Endodermal cell (in vitro differentiated cells): ENCODE results near the gene FNDC3A. TPM values are rescaled to one million over a fixed set of nuclear protein-coding genes. Genes with fewer than 3 reads are reported as not detected.

Source experiments
- DNase-seq: peaks from one replicate; pipeline ENCODE4 v3.0.0-alpha.2; 2017
- H3K27ac ChIP-seq: 2 replicates; pipeline ENCODE4 v1.5.1; 2013; ENCODE audit warnings: mild to moderate bottlenecking, low read depth, low read length, moderate library complexity
- H3K27me3 ChIP-seq: 2 replicates; pipeline ENCODE4 v1.6.1; 2013; ENCODE audit warnings: mild to moderate bottlenecking, low read length, moderate library complexity; ENCODE audit not compliant: insufficient read depth, control insufficient read depth, poor library complexity, severe bottlenecking
- H3K36me3 ChIP-seq: 2 replicates; pipeline ENCODE4 v1.7.0; 2013; ENCODE audit warnings: mild to moderate bottlenecking, low read length, moderate library complexity; ENCODE audit not compliant: control insufficient read depth, insufficient read depth
- H3K4me1 ChIP-seq: one replicate; pipeline ENCODE4 v1.7.0; 2013; ENCODE audit warnings: low read length; ENCODE audit not compliant: control insufficient read depth, insufficient read depth
- H3K4me3 ChIP-seq: 2 replicates; pipeline ENCODE4 v1.5.1; 2013; ENCODE audit warnings: mild to moderate bottlenecking, low read length, moderate library complexity
- H3K9ac ChIP-seq: 2 replicates; pipeline ENCODE4 v1.6.1; 2013; ENCODE audit warnings: mild to moderate bottlenecking, low read length, moderate library complexity; ENCODE audit not compliant: poor library complexity, severe bottlenecking; ENCODE audit errors: extremely low read depth
- H3K9me3 ChIP-seq: 2 replicates; pipeline ENCODE4 v1.6.1; 2013; ENCODE audit warnings: mild to moderate bottlenecking, low read length, moderate library complexity; ENCODE audit not compliant: control insufficient read depth
- H3K27ac Mint-ChIP-seq: 2 replicates; pipeline ENCODE4 v1.8.0; 2020; ENCODE audit warnings: mixed read lengths
- H3K27me3 Mint-ChIP-seq: 2 replicates; pipeline ENCODE4 v1.8.0; 2021; ENCODE audit warnings: mild to moderate bottlenecking, mixed read lengths; ENCODE audit not compliant: insufficient read depth
- H3K36me3 Mint-ChIP-seq: 2 replicates; pipeline ENCODE4 v1.8.0; 2020; ENCODE audit warnings: low read depth, mixed read lengths
- H3K4me1 Mint-ChIP-seq: 2 replicates; pipeline ENCODE4 v1.8.0; 2020; ENCODE audit warnings: mixed read lengths
- H3K4me3 Mint-ChIP-seq: 2 replicates; pipeline ENCODE4 v1.8.0; 2020; ENCODE audit warnings: mild to moderate bottlenecking, moderate library complexity, mixed read lengths
- H3K9me3 Mint-ChIP-seq: 2 replicates; pipeline ENCODE4 v1.8.0; 2020; ENCODE audit warnings: mild to moderate bottlenecking, mixed read lengths
- CTCF ChIP-seq: fragments of 200-600 bp; sonication (generic); conservative IDR thresholded peaks from 2 replicates; pipeline ENCODE4 v1.5.0; 2021; ENCODE audit warnings: antibody characterized with exemption, mild to moderate bottlenecking
- WGBS, 2 experiments: methylation state at CpG; one replicate each; pipeline versions ENCODE4 v1.1.5 to v1.1.7; 2013; ENCODE audit warnings: missing lambda C conversion rate in 2 of 2, mixed read lengths in 1 of 2; ENCODE audit not compliant: insufficient coverage in 1 of 2, insufficient read length in 1 of 2; 5-methylcytosine and 5-hydroxymethylcytosine counted together
- total RNA-seq, 2 donors: library from RNA; stranded (reverse); fragmentation: NEBNext Ultra II Directional in 1 of 2; extraction: Animal tissue kit (Norgen Biotek cat#: 25700) in 1 of 2; gene quantifications; 2 replicates in 1 of 2; 3 replicates in 1 of 2; pipeline ENCODE4 v1.2.1, GENCODE V29; 2021

Gene FNDC3A
- total RNA-seq, 2 donors from 2014 or later: 42.2 to 42.8 TPM

- Histone ChIP-seq H3K9ac (no peak overlapping the region), H3K36me3 (peaks cover 79% of the 10 kb centered on the region), H3K4me1 (no peaks in the 10 kb centered on the region), H3K27me3 (no peaks in the 10 kb centered on the region), H3K27ac (no peak overlapping the region), H3K9me3 (no peaks in the 10 kb centered on the region), H3K4me3 (no peak overlapping the region)
- TF ChIP-seq CTCF: no peak
- Mint-ChIP-seq H3K9me3 (no peaks in the 10 kb centered on the region), H3K36me3 (peaks cover 64% of the 10 kb centered on the region), H3K27ac (no peak overlapping the region), H3K27me3 (no peaks in the 10 kb centered on the region), H3K4me3 (no peak overlapping the region), H3K4me1 (peaks cover 5% of the 10 kb centered on the region)
- WGBS, 2 experiments: 100% methylated on average over 2 of the region's 2 CpGs; no CpG with 5 or more reads in 1 of the 2 experiments
- no peak for DNase-seq
These were observed 215.2 kb downstream of the FNDC3A start for GRCh38 chr13:49190901-49191300.

GRCh38 chr13:49206641-49207040 is 230.9 kb downstream of the FNDC3A start:
- Mint-ChIP-seq H3K4me1 (peaks cover 7% of the 10 kb centered on the region), H3K27ac (no peak overlapping the region), H3K4me3 (no peak overlapping the region), H3K9me3 (no peaks in the 10 kb centered on the region), H3K36me3 (peaks cover 40% of the 10 kb centered on the region), H3K27me3 (no peaks in the 10 kb centered on the region)
- Histone ChIP-seq H3K9me3 (no peaks in the 10 kb centered on the region), H3K36me3 (peaks cover 70% of the 10 kb centered on the region), H3K4me1 (no peaks in the 10 kb centered on the region), H3K9ac (no peak overlapping the region), H3K4me3 (no peak overlapping the region), H3K27ac (no peak overlapping the region), H3K27me3 (no peaks in the 10 kb centered on the region)
- TF ChIP-seq CTCF: no peak
- DNase-seq: no peak
- WGBS, 2 experiments: 83 to 99% methylated on average over 1 to 3 of the region's 3 CpGs

GRCh38 chr13:49208619-49209018 is 232.9 kb downstream of the FNDC3A start:
- Mint-ChIP-seq H3K36me3 (peaks cover 38% of the 10 kb centered on the region), H3K4me1 (peaks cover 4% of the 10 kb centered on the region), H3K9me3 (no peaks in the 10 kb centered on the region), H3K4me3 (no peak overlapping the region), H3K27ac (no peak overlapping the region), H3K27me3 (no peaks in the 10 kb centered on the region)
- H3K27ac ChIP-seq: no peak overlapping the region
- no peaks in the 10 kb centered on the region for H3K4me1 ChIP-seq
- WGBS, 2 experiments: 89% methylated on average over 3 of the region's 4 CpGs; no CpG with 5 or more reads in 1 of the 2 experiments
- no peak for DNase-seq
- H3K9me3 ChIP-seq: no peaks in the 10 kb centered on the region
- peaks cover 51% of the 10 kb centered on the region for H3K36me3 ChIP-seq
- no peak overlapping the region for H3K9ac ChIP-seq
- no peak for TF ChIP-seq CTCF
- H3K4me3 ChIP-seq: no peak overlapping the region
- H3K27me3 ChIP-seq: no peaks in the 10 kb centered on the region
